Bronchial epithelial cell (primary cell): ENCODE measurements around the gene CNKSR1. TPM values are rescaled to one million over a fixed set of nuclear protein-coding genes. Genes with fewer than 3 reads are reported as not detected.

Experiments used
- DNase-seq: peaks from one replicate; pipeline ENCODE4 v3.0.0-alpha.2; 2010; ENCODE audit warnings: low read depth
- FAIRE-seq: peaks from 2 replicates; lab custom pipeline; 2011; peaks lifted over from hg19 to GRCh38; lab: Jason Lieb, UNC
- H3K27me3 ChIP-seq: 2 replicates; pipeline ENCODE4 v1.5.1; 2011; ENCODE audit warnings: low read length; ENCODE audit not compliant: control insufficient read depth, insufficient read depth
- H3K36me3 ChIP-seq: 2 replicates; pipeline ENCODE4 v1.5.1; 2011; ENCODE audit warnings: low read length; ENCODE audit not compliant: control insufficient read depth, insufficient read depth
- H3K4me3 ChIP-seq: 2 replicates; pipeline ENCODE4 v1.5.1; 2011; ENCODE audit warnings: mild to moderate bottlenecking, low read depth, low read length, control low read depth
- CTCF ChIP-seq: IDR thresholded peaks from 2 replicates; pipeline ENCODE4 v1.5.1; 2011; ENCODE audit warnings: mild to moderate bottlenecking, moderate library complexity, low read length, control low read depth, inconsistent platforms; ENCODE audit not compliant: insufficient read depth, severe bottlenecking
- total RNA-seq: library from RNA; depleted of rRNA; stranded (reverse); fragments of >200 nt; gene quantifications from 2 replicates; pipeline ENCODE4 v1.2.1, GENCODE V29; 2014

The CNKSR1 gene
- total RNA-seq, 1 donor from 2014 or later: 15.8 TPM

GRCh38 chr1:26158271-26158907, 18.9 kb upstream of the CNKSR1 start:
- TF ChIP-seq CTCF: no peak
- no peak overlapping the region for H3K4me3 ChIP-seq
- DNase-seq: no peak
- no peaks in the 10 kb centered on the region for H3K36me3 ChIP-seq
- H3K27me3 ChIP-seq: peaks cover 6% of the 10 kb centered on the region
- FAIRE-seq: no peak

- no peak for DNase-seq
- TF ChIP-seq CTCF: no peak
- Histone ChIP-seq H3K27me3 (peaks cover 6% of the 10 kb centered on the region), H3K36me3 (no peaks in the 10 kb centered on the region), H3K4me3 (no peak within 1 kb of the TSS)
- FAIRE-seq: no peak
Observed at GRCh38 chr1:26158908-26159742, 18.2 kb upstream of the CNKSR1 start, which contains the start of gene FAM110D. TSS of gene FAM110D (plus strand) at chr1:26159079. CDS start at chr1:26161292, 2,213 bp downstream.

- no peak for TF ChIP-seq CTCF
- no peak for FAIRE-seq
- peaks cover 6% of the 10 kb centered on the region for H3K27me3 ChIP-seq
Observed at GRCh38 chr1:26159743-26160039, 17.6 kb upstream of the CNKSR1 start.

GRCh38 chr1:26160527-26161414, 16.5 kb upstream of the CNKSR1 start:
- DNase-seq (no peak), FAIRE-seq (no peak)
- no peak for TF ChIP-seq CTCF

More at GRCh38 chr1:26159743-26160039, 17.6 kb upstream of the CNKSR1 start:
- Histone ChIP-seq H3K4me3 (no peak overlapping the region), H3K36me3 (no peaks in the 10 kb centered on the region)
- no peak for DNase-seq

GRCh38 chr1:26161415-26162219, 15.7 kb upstream of the CNKSR1 start:
- TF ChIP-seq CTCF: no peak
- FAIRE-seq: no peak
- Histone ChIP-seq H3K36me3 (no peaks in the 10 kb centered on the region), H3K27me3 (peaks cover 4% of the 10 kb centered on the region), H3K4me3 (peak overlapping the region; percentile 39)
- DNase-seq: no peak

More at GRCh38 chr1:26160527-26161414, 16.5 kb upstream of the CNKSR1 start:
- Histone ChIP-seq H3K36me3 (no peaks in the 10 kb centered on the region), H3K27me3 (peaks cover 7% of the 10 kb centered on the region), H3K4me3 (peak overlapping the region; percentile 39)
